ENCODE data around the gene ZNF438.
"Not testable (repeated sequence)": the region's sequence is repeated elsewhere in the genome, so short reads cannot be mapped to it uniquely, and the experiment has no call there.

The ZNF438 gene, protein sequence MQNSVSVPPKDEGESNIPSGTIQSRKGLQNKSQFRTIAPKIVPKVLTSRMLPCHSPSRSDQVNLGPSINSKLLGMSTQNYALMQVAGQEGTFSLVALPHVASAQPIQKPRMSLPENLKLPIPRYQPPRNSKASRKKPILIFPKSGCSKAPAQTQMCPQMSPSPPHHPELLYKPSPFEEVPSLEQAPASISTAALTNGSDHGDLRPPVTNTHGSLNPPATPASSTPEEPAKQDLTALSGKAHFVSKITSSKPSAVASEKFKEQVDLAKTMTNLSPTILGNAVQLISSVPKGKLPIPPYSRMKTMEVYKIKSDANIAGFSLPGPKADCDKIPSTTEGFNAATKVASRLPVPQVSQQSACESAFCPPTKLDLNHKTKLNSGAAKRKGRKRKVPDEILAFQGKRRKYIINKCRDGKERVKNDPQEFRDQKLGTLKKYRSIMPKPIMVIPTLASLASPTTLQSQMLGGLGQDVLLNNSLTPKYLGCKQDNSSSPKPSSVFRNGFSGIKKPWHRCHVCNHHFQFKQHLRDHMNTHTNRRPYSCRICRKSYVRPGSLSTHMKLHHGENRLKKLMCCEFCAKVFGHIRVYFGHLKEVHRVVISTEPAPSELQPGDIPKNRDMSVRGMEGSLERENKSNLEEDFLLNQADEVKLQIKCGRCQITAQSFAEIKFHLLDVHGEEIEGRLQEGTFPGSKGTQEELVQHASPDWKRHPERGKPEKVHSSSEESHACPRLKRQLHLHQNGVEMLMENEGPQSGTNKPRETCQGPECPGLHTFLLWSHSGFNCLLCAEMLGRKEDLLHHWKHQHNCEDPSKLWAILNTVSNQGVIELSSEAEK

GRCh38 chr10:31031558-31032257, at the start of gene ZNF438:
Gene ZNF438, minus strand, starts transcription at chr10:31031865. Its CDS starts 154,831 bp downstream, at chr10:30877034.
- DNase-seq (ENCODE audit: low read depth) = peak; percentile 92

DNA sequence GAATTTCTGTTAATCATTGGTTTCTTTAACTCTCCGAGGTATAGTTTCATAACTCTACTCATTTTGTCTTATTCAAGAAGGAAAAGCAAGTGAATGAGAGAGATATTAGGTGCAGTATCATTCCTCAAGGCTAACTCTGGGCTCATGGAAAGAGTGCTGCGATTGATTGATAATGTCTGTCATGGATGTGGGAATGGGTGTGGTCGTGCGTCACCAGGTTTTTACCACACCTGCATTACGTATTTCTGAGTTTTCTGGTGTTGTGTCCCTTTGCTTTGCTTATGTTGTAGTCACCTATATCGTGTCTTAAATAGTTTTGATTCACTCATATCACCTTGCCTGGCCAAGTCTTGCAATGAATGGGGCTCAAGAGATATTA, 44.9 kb upstream of the ZNF438 start:
- DNase-seq (ENCODE audit: low read depth) = no peak

- DNase-seq (ENCODE audit: low read depth) = no peak
Observed at GRCh38 chr10:31075881-31076609, 44.4 kb upstream of the ZNF438 start.

DNA sequence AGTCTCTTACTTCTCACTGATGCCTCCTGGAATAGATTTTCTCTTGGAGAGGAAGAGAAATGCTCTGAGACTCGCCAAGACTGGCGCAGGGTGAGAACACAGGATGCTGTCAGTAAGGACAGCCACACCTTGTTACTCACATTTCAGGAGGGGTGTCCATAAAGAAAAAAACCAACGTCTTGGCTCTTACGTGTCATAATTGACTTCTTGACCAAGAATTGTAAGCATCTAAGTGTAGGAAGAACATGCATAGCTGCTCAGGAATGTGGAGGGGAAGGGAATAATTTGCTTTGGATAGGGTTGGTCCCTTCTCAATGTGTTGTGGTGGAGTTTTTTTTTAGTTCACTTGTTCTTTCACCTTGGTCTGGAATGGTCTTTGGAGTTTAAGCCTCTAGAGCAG, 43.8 kb upstream of the ZNF438 start:
- peak; percentile 66 for DNase-seq (ENCODE audit: low read depth)

DNA sequence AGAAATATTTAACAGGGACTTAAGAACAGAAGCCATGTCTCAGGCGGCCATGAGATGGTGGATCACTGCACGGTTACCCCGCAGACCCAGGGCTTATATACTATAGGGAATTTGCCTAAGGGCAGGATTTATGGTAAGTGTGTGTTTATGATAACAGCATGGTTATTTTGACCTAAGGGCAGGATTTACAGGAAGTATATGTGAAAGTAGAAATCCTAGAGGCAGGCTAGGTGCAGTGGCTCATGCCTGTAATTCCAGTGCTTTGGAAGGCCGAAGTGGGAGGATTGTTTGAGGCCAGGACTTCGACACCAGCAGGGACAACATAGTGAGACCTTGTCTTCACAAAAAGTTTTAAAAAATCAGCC, 43.0 kb upstream of the ZNF438 start:
- DNase-seq (ENCODE audit: low read depth) = no peak

GRCh38 chr10:31073996-31074721, 42.5 kb upstream of the ZNF438 start:
- DNase-seq (ENCODE audit: low read depth) = no peak

GRCh38 chr10:31073211-31073610, 41.5 kb upstream of the ZNF438 start:
- DNase-seq (ENCODE audit: low read depth) = no peak

GRCh38 chr10:31072451-31072850, 40.8 kb upstream of the ZNF438 start:
- DNase-seq (ENCODE audit: low read depth) = no peak

DNA sequence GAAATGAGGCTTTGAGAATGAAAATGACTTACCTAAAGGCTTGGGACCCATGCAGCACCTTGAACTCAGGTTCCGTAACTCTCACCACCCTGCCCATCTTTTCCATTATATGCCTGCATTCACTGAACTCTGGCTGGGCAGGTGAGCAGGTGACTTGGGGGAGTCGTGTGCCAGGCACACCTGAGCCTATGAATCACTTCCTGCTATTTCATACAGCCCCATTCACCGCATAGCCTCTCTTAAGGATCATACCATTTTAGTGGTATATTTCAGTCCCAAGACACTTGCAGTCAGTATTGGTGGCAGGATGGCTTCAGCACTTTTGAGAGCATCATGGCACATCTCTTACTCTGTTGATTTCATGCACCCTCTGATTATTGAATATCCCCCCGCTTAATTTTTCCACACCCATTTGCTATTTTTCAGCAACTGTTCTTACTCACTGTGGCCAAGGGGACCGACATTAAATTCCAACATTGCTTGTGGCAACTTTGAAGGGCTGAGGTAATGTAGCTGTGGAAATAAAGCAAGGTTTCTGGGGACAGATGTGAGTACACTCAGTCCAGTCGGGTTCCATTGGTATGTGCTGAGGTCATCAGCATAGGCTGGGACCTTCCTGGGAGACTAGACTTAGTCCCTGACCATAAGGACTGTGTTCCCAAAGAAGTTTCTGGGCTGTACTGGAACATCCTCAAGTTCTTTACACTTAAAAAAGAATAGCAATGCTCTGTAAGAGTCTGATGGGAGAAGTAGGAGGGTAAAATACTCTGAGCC, 39.8 kb upstream of the ZNF438 start:
- peak; percentile 32 for DNase-seq (ENCODE audit: low read depth)

DNA sequence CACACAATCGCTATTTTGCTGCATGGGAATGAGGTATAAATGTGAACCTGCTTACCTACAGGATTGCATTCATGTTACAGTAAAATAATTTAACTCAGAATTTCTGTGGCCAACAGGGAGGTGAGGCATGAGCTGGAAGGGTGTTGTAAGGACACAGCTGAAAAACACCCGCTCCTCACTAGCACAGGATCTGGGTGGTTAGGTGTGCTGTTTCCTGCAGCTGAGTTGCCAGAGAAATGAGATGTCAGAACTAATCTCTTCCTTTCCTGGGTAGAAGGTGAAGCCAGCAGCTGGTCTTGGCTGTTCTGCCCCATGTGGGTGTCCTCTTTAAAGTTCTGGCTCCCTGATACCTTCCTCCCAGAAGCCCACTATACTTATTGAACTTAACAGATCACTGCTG, 39.0 kb upstream of the ZNF438 start:
- no peak for DNase-seq (ENCODE audit: low read depth)

GRCh38 chr10:31070025-31070424, 38.4 kb upstream of the ZNF438 start:
- DNase-seq (ENCODE audit: low read depth) = no peak

DNA sequence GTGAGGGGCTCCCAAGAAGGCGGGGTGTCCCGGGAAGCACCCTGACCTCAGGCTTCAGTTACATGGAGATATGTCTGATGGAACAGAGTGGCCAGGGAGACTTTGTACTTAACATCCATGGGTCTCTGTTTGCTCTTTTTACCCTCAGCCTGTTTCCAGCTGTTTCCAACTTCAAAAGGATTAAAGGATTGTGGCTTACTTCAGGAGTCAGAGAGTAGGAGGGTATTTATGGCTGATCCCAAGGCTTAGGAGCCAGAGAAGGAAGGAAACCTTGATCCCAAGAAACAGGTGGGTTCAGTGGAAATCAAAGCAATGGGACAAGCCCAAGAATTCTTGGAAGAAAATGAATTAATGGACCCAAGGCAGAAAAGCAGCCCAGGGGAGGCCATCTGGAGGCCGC, 37.7 kb upstream of the ZNF438 start:
- no peak for DNase-seq (ENCODE audit: low read depth)

GRCh38 chr10:31064348-31064747, 32.7 kb upstream of the ZNF438 start:
- DNase-seq (ENCODE audit: low read depth) = peak; percentile 53

DNA sequence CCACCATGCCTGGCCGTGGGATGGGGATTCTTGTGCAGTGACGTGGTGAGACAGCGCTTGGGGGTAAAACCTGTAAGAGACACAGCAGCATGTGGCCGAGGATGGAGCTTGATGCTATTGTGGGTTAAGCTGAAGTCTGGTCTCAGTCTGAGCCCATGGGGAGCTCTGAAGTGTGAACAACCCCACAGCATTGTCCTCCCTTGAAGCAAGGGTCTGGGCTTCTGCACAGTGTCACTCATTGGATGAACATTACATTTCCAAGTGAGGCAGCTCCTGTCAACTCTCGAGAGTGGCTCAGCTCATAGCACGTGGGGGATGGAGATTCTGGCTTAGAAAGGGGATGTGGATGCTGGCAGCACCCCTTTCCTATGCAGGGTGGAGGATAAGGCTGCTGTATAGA, 32.2 kb upstream of the ZNF438 start:
- DNase-seq (ENCODE audit: low read depth) = no peak

- DNase-seq (ENCODE audit: low read depth) = peak; percentile 17
Observed at GRCh38 chr10:31062856-31063255, 31.2 kb upstream of the ZNF438 start.

GRCh38 chr10:31061941-31062340, 30.3 kb upstream of the ZNF438 start:
- DNase-seq (ENCODE audit: low read depth) = no peak

- DNase-seq (ENCODE audit: low read depth) = no peak
Observed at GRCh38 chr10:31058795-31059703, 27.4 kb upstream of the ZNF438 start.

DNA sequence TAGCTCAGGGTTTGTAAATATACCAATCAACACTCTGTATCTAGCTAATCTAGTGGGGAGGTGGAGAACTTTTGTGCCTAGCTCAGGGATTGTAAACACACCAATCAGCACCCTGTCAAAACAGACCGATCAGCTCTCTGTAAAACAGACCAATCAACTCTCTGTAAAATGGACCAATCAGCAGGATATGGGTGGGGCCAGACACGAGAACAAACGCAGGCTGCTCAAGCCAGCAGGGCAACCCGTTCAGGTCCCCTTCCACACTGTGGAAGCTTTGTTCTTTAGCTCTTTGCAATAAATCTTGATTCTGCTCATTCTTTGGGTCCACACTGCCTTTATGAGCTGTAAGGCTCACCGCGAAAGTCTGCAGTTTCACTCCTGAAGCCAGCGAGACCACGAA, 25.0 kb upstream of the ZNF438 start:
- DNase-seq (ENCODE audit: low read depth) = not testable (repeated sequence)

GRCh38 chr10:31055573-31056251, 24.0 kb upstream of the ZNF438 start:
- no peak for DNase-seq (ENCODE audit: low read depth)
